CD4-positive, alpha-beta T cell treated with Interleukin-17A for 1 hour (primary cell): Measurements from ENCODE around the gene DSTN.

Experiments used
- DNase-seq: peaks from one replicate; pipeline ENCODE4 v3.0.0-alpha.2; 2020

Gene DSTN

GRCh38 chr20:17625246-17626051, 55.6 kb downstream of the DSTN start:
- no peak for DNase-seq

GRCh38 chr20:17626217-17627007, 56.5 kb downstream of the DSTN start:
- no peak for DNase-seq

GRCh38 chr20:17627101-17627955, 57.5 kb downstream of the DSTN start:
- DNase-seq = no peak

GRCh38 chr20:17628101-17628841, 58.4 kb downstream of the DSTN start:
- DNase-seq = no peak

DNA sequence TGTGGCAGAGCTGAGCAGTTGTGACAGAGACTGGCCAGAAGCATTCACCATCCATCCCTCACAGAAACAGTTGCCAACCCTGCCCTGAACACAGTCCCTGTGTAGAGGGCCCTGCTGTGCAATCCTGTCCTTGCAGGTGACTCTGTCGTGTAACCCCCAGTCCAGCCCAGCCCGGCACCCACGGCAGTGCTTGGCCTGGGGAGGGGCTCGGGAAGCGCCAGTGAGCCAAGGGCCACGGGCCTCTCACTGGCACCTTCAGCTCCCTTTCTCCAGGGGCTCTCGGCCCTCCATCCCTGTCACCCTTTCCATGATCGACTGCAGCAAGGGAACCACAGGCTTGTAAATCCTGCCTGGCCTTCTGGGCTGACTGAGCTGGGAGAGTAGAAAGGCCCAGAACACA, 59.1 kb downstream of the DSTN start:
- DNase-seq = no peak

DNA sequence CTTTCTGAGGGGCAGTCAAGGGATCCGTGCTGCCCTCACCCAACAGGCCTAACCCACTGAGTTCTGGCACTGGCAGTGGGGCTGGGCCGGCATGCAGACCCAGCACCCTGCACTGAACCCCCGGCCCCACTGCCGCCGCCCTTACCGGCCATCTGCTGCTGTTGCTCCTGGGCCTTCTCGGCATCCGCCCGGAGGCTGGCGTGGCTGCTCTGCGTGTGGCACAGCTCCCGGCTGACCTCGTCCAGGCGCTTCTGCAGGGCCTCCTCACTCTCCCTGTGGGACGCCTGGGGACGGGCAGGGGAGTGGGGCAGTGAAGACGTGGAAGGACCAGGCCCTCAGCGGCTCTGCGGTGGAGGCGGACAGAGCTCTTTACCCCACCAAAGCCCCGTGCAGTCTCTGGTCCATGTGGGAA, 59.8 kb downstream of the DSTN start:
- DNase-seq = no peak

DNA sequence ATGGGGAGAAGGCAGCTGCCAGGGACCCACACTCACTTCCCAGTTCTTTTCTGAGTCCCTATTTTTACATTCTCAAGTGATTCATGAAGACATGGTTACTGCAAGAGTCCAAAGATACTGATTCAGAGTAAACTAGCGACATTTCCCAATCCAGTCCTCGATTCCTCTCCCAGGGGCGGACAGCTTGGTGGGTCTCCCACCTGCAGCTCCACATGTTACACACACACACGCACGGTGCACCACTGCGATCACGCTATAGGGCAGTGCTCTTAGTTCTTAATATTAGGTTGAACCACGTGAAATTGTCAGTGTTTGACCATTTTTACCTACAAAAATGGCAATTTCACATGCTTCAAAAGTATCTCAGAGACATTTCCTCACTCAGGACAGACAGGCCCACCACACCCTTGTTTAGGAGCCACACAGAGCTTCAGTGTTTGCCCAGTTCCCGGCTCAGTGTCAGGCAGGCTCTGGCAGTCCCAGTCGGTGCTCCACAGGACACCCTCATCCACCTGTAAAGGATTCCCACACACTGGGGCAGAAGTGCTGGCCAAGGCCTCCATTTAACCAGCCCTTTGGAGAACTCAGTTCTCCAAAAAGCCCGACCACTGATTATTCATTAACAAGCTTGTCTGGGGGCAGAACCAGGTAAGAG, 60.4 kb downstream of the DSTN start:
- DNase-seq = no peak

GRCh38 chr20:17630806-17631195, 60.9 kb downstream of the DSTN start:
- DNase-seq = no peak

DNA sequence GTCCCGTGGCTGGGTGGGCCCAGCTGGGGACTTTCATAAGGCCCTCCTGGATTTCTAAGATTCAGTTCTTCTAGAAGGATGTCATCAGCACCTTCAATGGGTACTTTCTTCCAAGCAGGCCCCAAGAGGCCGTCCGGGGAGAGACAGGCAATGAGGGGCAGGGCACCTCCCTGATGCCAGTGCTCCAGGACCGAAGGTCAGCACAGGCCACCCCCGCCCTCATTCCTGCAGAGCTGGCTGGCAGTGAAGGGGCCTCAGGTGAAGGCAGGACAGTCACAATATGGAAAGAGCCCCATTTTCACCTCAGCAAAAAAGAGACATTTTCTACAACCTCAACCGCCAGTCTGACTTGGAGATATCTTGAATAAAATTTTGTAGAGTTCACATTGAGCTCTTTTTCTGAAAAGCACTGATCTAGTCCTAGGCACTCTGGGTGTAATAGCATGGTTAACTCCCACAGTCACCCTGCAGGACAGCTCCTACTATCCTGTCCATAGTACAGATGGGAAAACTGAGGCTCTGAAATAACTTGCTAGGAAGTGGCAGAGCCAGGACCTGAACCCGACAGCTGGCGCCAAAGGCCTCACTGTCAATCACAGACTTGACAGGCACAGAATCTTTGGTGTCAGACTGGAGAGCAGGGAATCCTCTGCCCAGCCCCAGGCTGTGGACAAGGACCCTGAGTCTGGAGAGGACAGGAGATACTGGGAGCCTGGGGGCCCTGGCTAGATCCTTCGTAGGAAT, 61.9 kb downstream of the DSTN start:
- DNase-seq = no peak

- no peak for DNase-seq
Observed at GRCh38 chr20:17633221-17633849, 63.5 kb downstream of the DSTN start.

DNA sequence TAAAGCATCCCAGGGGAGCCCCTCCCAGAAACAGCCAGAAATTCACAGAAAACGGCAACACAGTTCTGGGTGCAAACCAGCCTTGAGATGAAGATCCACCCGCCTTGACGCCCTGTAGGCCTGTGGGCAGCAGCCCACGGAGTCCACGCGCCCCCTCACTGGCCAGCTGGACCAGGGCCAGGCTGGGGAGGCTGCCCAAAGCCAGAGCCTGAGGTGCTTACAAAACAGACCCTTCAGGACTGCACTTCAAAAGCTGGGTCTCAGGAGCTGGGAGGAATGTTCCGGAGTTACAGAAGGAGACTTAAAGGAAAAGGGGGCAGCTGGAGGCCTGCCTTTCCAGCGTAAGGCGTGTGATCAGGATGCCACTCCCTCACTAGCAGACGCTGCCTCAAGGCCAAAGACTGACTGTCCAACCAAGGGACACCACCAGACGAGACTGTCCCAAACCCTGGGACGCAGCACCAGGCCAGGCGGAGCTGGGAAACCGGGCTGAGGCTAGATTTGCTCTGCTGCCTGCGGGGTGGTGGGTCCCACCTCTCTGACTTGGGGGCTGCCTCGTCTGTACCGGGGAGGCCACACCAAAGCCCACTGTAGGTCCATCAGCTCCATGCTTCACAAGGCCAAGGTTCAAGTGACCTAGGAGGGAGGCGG, 64.1 kb downstream of the DSTN start:
- no peak for DNase-seq

DNA sequence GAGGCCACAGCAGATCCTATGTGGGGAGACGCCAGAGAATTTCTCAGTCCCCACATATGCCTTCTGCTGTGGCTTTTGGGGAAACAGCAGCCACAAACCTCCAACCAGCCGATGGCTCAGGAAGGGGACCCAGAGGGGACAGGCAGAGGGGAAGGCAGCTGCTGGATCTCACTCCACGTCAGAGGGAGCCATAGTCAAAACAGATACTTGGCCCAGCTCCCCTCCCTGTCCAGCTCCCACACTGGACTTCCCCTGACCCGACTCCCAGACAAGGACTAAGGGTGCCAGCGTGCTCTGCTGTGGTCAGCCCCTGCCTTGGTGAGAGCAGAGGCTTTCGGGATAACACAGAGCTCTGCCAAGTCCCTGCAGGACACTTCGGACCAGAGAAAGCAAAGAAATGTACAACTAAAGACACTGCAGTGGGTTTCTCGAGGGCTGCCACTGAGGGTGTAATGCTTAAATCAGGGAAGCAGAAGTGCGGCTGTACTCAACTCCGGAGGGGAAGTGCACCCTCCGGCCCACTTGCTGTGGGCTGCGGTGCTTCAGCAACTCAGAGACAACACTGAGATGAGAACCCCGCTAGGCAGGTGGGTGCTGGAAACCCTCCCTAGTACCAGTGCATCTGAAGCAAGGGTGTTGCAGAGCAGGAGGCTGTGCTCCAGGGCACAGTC, 64.9 kb downstream of the DSTN start:
- DNase-seq = no peak

GRCh38 chr20:17635332-17636244, 65.7 kb downstream of the DSTN start:
- no peak for DNase-seq

DNA sequence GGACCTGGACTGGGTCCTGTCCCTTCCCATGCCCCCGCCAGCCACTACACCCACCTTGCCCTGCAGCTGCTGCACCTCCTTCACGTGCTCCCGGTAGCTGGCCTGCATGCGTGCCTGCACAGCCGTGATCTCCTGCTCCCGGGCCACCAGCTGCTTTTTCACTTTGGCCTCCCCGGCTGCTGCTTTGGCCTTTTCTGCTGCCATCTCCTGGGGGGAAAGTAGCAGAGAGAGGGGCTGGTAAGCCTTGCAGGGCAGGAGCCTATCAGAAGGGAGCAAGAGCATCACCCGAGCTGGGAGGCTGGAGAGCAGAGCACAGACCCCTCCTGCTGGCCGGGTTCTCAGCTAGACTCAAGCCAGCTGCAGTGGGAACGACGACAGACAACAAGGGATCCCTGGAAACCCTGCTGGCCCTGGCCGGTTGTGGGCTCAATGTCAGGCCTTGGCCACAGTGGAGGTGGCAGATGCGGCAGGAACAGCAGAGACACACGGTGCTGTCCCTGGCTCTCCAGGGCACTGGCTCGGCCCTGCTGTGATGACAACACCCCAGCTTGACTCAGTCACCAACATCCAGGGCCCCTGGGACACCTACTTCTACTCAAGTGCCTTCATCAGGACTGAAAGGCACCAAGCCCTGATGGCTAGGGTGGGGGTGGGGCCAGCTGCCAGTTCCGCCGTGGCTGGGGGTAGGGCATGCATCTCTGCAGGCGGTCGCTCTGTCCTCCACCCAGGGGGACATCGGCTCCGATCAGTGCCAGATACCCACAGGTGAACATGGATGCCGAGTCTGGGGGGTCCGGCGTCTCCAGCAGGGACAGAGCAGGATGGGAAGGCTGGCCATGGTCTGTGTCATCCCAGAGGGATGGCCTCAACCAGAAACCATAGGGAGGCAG, 66.9 kb downstream of the DSTN start:
- DNase-seq = no peak

GRCh38 chr20:17637413-17637780, 67.5 kb downstream of the DSTN start:
- DNase-seq = no peak

GRCh38 chr20:17637985-17638640, 68.2 kb downstream of the DSTN start:
- DNase-seq = no peak

- DNase-seq = no peak
Observed at GRCh38 chr20:17638835-17639407, 69.0 kb downstream of the DSTN start.
